IMR-90 (cell line): Measurements from ENCODE around the gene SWAP70. TPM values are rescaled to one million over a fixed set of nuclear protein-coding genes. Genes with fewer than 3 reads are reported as not detected.

Experiments used
- ATAC-seq: fragments of 200-7000 bp; cut with Tn5 transposase; 2 replicates; pipeline ENCODE4 v1.9.1; 2020; ENCODE audit warnings: low read depth, mild to moderate bottlenecking, moderate library complexity
- BruUV-seq: library from RNA; stranded (reverse); fragments of 400-500 nt; replicated peaks from 2 replicates; lab custom pipeline; 2021; lab: Mats Ljungman, UMichigan
- CTCF ChIA-PET: fragments of 300-600 bp; formaldehyde crosslinking; extraction: SDS; loops from one replicate; lab custom pipeline; 2021; ENCODE audit warnings: antibody characterized with exemption; lab: Yijun Ruan, JAX
- POLR2A ChIA-PET: fragments of 300-600 bp; sonication (Branson Sonifier 250); formaldehyde crosslinking; loops from one replicate; lab custom pipeline; 2022; ENCODE audit warnings: antibody characterized with exemption; ENCODE audit not compliant: unreplicated experiment; lab: Charles Lee
- DNase-seq: peaks from one replicate; pipeline ENCODE4 v3.0.0; 2013
- H2AFZ ChIP-seq: replicated peaks from 2 replicates; pipeline ENCODE3; 2013; ENCODE audit warnings: low read length, mild to moderate bottlenecking; ENCODE audit not compliant: poor library complexity
- H2AK5ac ChIP-seq: 2 replicates; pipeline ENCODE4 v1.6.1; 2013; ENCODE audit warnings: low read depth, low read length, inconsistent platforms
- H2AK9ac ChIP-seq: replicated peaks from 2 replicates; pipeline ENCODE3; 2013; ENCODE audit warnings: mild to moderate bottlenecking, low read depth, low read length, moderate library complexity; ENCODE audit not compliant: poor library complexity
- H2BK120ac ChIP-seq: 2 replicates; pipeline ENCODE4 v1.6.1; 2013; ENCODE audit warnings: low read depth, low read length, inconsistent platforms
- H2BK15ac ChIP-seq: 3 replicates; pipeline ENCODE4 v1.6.1; 2013; ENCODE audit warnings: low read depth, low read length, inconsistent platforms
- H2BK20ac ChIP-seq: 2 replicates; pipeline ENCODE4 v1.6.1; 2013; ENCODE audit warnings: low read depth, mild to moderate bottlenecking, inconsistent platforms, low read length, moderate library complexity
- H2BK5ac ChIP-seq: 2 replicates; pipeline ENCODE4 v1.6.1; 2013; ENCODE audit warnings: mild to moderate bottlenecking, low read depth, low read length, inconsistent platforms; ENCODE audit not compliant: poor library complexity, severe bottlenecking
- H3K14ac ChIP-seq: replicated peaks from 2 replicates; pipeline ENCODE4 v1.6.1; 2013; ENCODE audit warnings: low read depth, low read length, inconsistent platforms
- H3K18ac ChIP-seq: 2 replicates; pipeline ENCODE4 v1.6.1; 2013; ENCODE audit warnings: low read depth, low read length, control low read depth
- H3K23ac ChIP-seq: 2 replicates; pipeline ENCODE4 v1.6.1; 2013; ENCODE audit warnings: low read depth, low read length, inconsistent platforms
- H3K27ac ChIP-seq: 2 replicates; pipeline ENCODE4 v1.5.1; 2013; ENCODE audit warnings: mild to moderate bottlenecking, control low read depth, low read length; ENCODE audit not compliant: insufficient read depth
- H3K27me3 ChIP-seq: 2 replicates; pipeline ENCODE4 v1.6.1; 2013; ENCODE audit warnings: low read length; ENCODE audit not compliant: control insufficient read depth, insufficient read depth
- H3K36me3 ChIP-seq: 2 replicates; pipeline ENCODE4 v1.6.1; 2013; ENCODE audit warnings: low read length, mixed read lengths; ENCODE audit not compliant: control insufficient read depth, insufficient read depth
- H3K4ac ChIP-seq: 2 replicates; pipeline ENCODE4 v1.6.1; 2013; ENCODE audit warnings: low read depth, low read length, inconsistent platforms
- H3K4me1 ChIP-seq: 2 replicates; pipeline ENCODE4 v1.6.1; 2013; ENCODE audit warnings: low read length, mixed read lengths; ENCODE audit not compliant: control insufficient read depth, insufficient read depth
- H3K4me2 ChIP-seq: 2 replicates; pipeline ENCODE4 v1.6.1; 2013; ENCODE audit warnings: low read depth, mild to moderate bottlenecking, control low read depth, low read length, moderate library complexity
- H3K4me3 ChIP-seq: 2 replicates; pipeline ENCODE4 v1.5.1; 2013; ENCODE audit warnings: low read depth, mild to moderate bottlenecking, control low read depth, low read length, moderate library complexity; ENCODE audit not compliant: insufficient read depth
- H3K56ac ChIP-seq: 2 replicates; pipeline ENCODE4 v1.6.1; 2013; ENCODE audit warnings: low read length, inconsistent platforms; ENCODE audit not compliant: insufficient read depth; ENCODE audit errors: extremely low read depth
- H3K79me1 ChIP-seq, 2 experiments: 2 replicates each; pipeline ENCODE4 v1.6.1; 2013; ENCODE audit warnings: low read length in 2 of 2, inconsistent platforms in 1 of 2, low read depth in 1 of 2
- H3K9ac ChIP-seq: 2 replicates; pipeline ENCODE4 v1.6.1; 2013; ENCODE audit warnings: low read depth, low read length, control low read depth
- H3K9me1 ChIP-seq: 2 replicates; pipeline ENCODE4 v1.6.1; 2013; ENCODE audit warnings: low read length, inconsistent platforms; ENCODE audit not compliant: insufficient read depth
- H3K9me3 ChIP-seq: 2 replicates; pipeline ENCODE4 v1.6.1; 2013; ENCODE audit warnings: low read length; ENCODE audit not compliant: control insufficient read depth, insufficient read depth
- H4K20me1 ChIP-seq: 2 replicates; pipeline ENCODE4 v1.6.1; 2013; ENCODE audit warnings: low read length, inconsistent platforms; ENCODE audit not compliant: insufficient read depth
- H4K5ac ChIP-seq: 2 replicates; pipeline ENCODE4 v1.6.1; 2013; ENCODE audit warnings: mild to moderate bottlenecking, low read depth, low read length, control low read depth
- H4K8ac ChIP-seq, 2 experiments: 2 replicates each; pipeline ENCODE4 v1.6.1; 2013; ENCODE audit warnings: low read depth in 2 of 2, low read length in 2 of 2, control low read depth in 1 of 2, inconsistent platforms in 1 of 2
- H4K91ac ChIP-seq: 2 replicates; pipeline ENCODE4 v1.6.1; 2013; ENCODE audit warnings: low read depth, low read length, inconsistent platforms; ENCODE audit not compliant: insufficient read depth
- BHLHE40 ChIP-seq: fragments of 150-350 bp; IDR thresholded peaks from 2 replicates; pipeline ENCODE4 v1.6.1; 2016; ENCODE audit warnings: mild to moderate bottlenecking, low read depth, low read length
- CEBPB ChIP-seq: IDR thresholded peaks from 2 replicates; pipeline ENCODE4 v1.6.1; 2012; ENCODE audit warnings: low read depth, low read length, improper control_type of control experiment
- CHD1 ChIP-seq: IDR thresholded peaks from 2 replicates; pipeline ENCODE4 v1.6.1; 2012; ENCODE audit warnings: low read depth, low read length, improper control_type of control experiment
- CTCF ChIP-seq: conservative IDR thresholded peaks from 2 replicates; pipeline ENCODE4 v1.5.1; 2012; ENCODE audit warnings: mild to moderate bottlenecking, low read depth, low read length, improper control_type of control experiment
- ELK1 ChIP-seq: fragments of 150-350 bp; IDR thresholded peaks from 2 replicates; pipeline ENCODE4 v1.6.1; 2016; ENCODE audit warnings: low read depth, mild to moderate bottlenecking, low read length, moderate library complexity, borderline replicate concordance
- FOS ChIP-seq: fragments of 150-350 bp; IDR thresholded peaks from 2 replicates; pipeline ENCODE4 v1.6.1; 2016; ENCODE audit warnings: low read depth, low read length
- MAFK ChIP-seq: IDR thresholded peaks from 2 replicates; pipeline ENCODE4 v1.6.1; 2012; ENCODE audit warnings: low read depth, low read length, improper control_type of control experiment
- MAZ ChIP-seq: IDR thresholded peaks from 2 replicates; pipeline ENCODE4 v1.6.1; 2012; ENCODE audit warnings: low read depth, mild to moderate bottlenecking, low read length, improper control_type of control experiment, moderate library complexity, borderline replicate concordance
- MXI1 ChIP-seq: IDR thresholded peaks from 2 replicates; pipeline ENCODE4 v1.6.1; 2012; ENCODE audit warnings: low read depth, mild to moderate bottlenecking, low read length, moderate library complexity, borderline replicate concordance
- NFE2L2 ChIP-seq: fragments of 150-350 bp; IDR thresholded peaks from 2 replicates; pipeline ENCODE4 v1.6.1; 2016; ENCODE audit warnings: low read depth, mild to moderate bottlenecking, low read length
- POLR2A ChIP-seq: IDR thresholded peaks from 2 replicates; pipeline ENCODE4 v1.6.1; 2012; ENCODE audit warnings: mild to moderate bottlenecking, low read depth, low read length
- RAD21 ChIP-seq: IDR thresholded peaks from 2 replicates; pipeline ENCODE4 v1.6.1; 2012; ENCODE audit warnings: low read length, improper control_type of control experiment
- RCOR1 ChIP-seq: IDR thresholded peaks from 2 replicates; pipeline ENCODE4 v1.6.1; 2012; ENCODE audit warnings: mild to moderate bottlenecking, low read length, improper control_type of control experiment; ENCODE audit not compliant: insufficient replicate concordance
- RFX5 ChIP-seq: IDR thresholded peaks from 2 replicates; pipeline ENCODE4 v1.8.0; 2012; ENCODE audit warnings: low read depth, mild to moderate bottlenecking, low read length, moderate library complexity
- SMC3 ChIP-seq: fragments of 150-350 bp; IDR thresholded peaks from 2 replicates; pipeline ENCODE4 v1.6.1; 2016; ENCODE audit warnings: low read depth, mild to moderate bottlenecking, antibody characterized with exemption, low read length, moderate library complexity
- USF2 ChIP-seq: fragments of 150-350 bp; IDR thresholded peaks from 2 replicates; pipeline ENCODE4 v1.6.1; 2017; ENCODE audit warnings: mild to moderate bottlenecking, antibody characterized with exemption, low read length, low read depth
- WGBS, 2 experiments: methylation state at CpG; one replicate each; pipeline versions ENCODE4 v1.1.5 to v1.1.7; 2013; ENCODE audit warnings: missing lambda C conversion rate in 2 of 2; ENCODE audit not compliant: insufficient read length in 1 of 2; ENCODE audit errors: extremely low coverage in 2 of 2; 5-methylcytosine and 5-hydroxymethylcytosine counted together
- dilution Hi-C: fragments of 300-500 bp; cut with HindIII; formaldehyde crosslinking; loops from one replicate; pipeline ENCODE4 v1.14.3; 2018; ENCODE audit warnings: low sequenced_read_pairs; ENCODE audit not compliant: unreplicated experiment
- in situ Hi-C: fragments of 300-500 bp; cut with MboI; formaldehyde crosslinking; loops from 3 replicates; pipeline ENCODE4 v1.14.3; 2019; ENCODE audit warnings: low sequenced_read_pairs, inconsistent platforms, mixed read lengths
- intact Hi-C: fragments of 100-400 bp; cut with micrococcal nuclease; formaldehyde crosslinking; loops from 2 replicates; pipeline ENCODE4 v1.10.0; 2022
- polyA plus RNA-seq, 3 experiments: library from polyadenylated mRNA; depleted of rRNA; stranded (reverse); fragments of >200 nt; gene quantifications; 2 replicates each; pipeline ENCODE4 v1.2.3, GENCODE V29; 2012; ENCODE audit warnings: low replicate concordance in 1 of 3
- total RNA-seq: library from RNA; depleted of rRNA; stranded (reverse); fragments of >200 nt; gene quantifications from 2 replicates; pipeline ENCODE4 v1.2.3, GENCODE V29; 2012

Gene SWAP70
- total and polyA plus RNA-seq, 2 of the 4 experiments (the other 2 are of a cell fraction) = 15.5 to 19.9 TPM

- H2BK15ac ChIP-seq = peak overlapping the region; percentile 69; the same call in 2 of the 3 replicates
- H3K14ac ChIP-seq = peak overlapping the region; percentile 91
- peak overlapping the region; percentile 96 for H2BK5ac ChIP-seq
- H2BK20ac ChIP-seq = peak overlapping the region; percentile 97
- ATAC-seq (no peak), DNase-seq (no peak)
- H3K9me3 ChIP-seq = no peaks in the 10 kb centered on the region
- TF ChIP-seq CEBPB (no peak), CHD1 (no peak), MXI1 (no peak), SMC3 (no peak), BHLHE40 (no peak), USF2 (no peak), MAFK (no peak), RAD21 (no peak), RCOR1 (no peak), RFX5 (no peak), FOS (no peak), POLR2A (no peak), NFE2L2 (no peak), CTCF (no peak), ELK1 (no peak), MAZ (no peak)
- intact Hi-C loops = no loop called here
- H4K20me1 ChIP-seq = no peaks in the 10 kb centered on the region
- peak overlapping the region; percentile 99 for H3K18ac ChIP-seq
- H3K36me3 ChIP-seq = peaks cover 3% of the 10 kb centered on the region
- no peak overlapping the region for H2AFZ ChIP-seq
- peak overlapping the region; percentile 21 for H3K23ac ChIP-seq
- peak overlapping the region; percentile 86 for H2AK5ac ChIP-seq
- no peaks in the 10 kb centered on the region for H3K27me3 ChIP-seq
- H3K4me3 ChIP-seq = no peak overlapping the region
- H3K9me1 ChIP-seq = peaks cover 22% of the 10 kb centered on the region
- H4K91ac ChIP-seq = peak overlapping the region; percentile 92
- H4K8ac ChIP-seq = peak overlapping the region; percentile 73 to 95; a peak in 3 of 4 replicates
- H3K79me1 ChIP-seq = peaks cover 9 to 44% of the 10 kb centered on the region in 2 experiments
- H2AK9ac ChIP-seq = peak overlapping the region; percentile 32
- H4K5ac ChIP-seq = peak overlapping the region; percentile 98
- in situ Hi-C loops = loop anchor here (25.0 kb wide), 1 partner anchor 189 kb away; no protein-coding TSS in a partner anchor
- H3K56ac ChIP-seq = no peak overlapping the region
- dilution Hi-C loops = no loop called here
- peak overlapping the region; percentile 72 for H3K27ac ChIP-seq
- H3K4ac ChIP-seq = peak overlapping the region; percentile 99
- peaks cover 25% of the 10 kb centered on the region for H3K4me1 ChIP-seq
- H2BK120ac ChIP-seq = peak overlapping the region; percentile 96
- H3K4me2 ChIP-seq = no peak overlapping the region
- BruUV-seq = no TSS peak
- CTCF ChIA-PET = no interaction called here
- POLR2A ChIA-PET = interaction anchor here (1.5 kb wide), 1 partner anchor 530 kb away, joined by 6 read pairs; no protein-coding TSS in a partner anchor
- no CpG with 5 or more reads among the region's 2 CpGs for WGBS, 2 experiments
- H3K9ac ChIP-seq = no peak overlapping the region
Measured at GRCh38 chr11:9773524-9773923, 109.6 kb downstream of the SWAP70 start.
